MCF 10A (cell line): ENCODE measurements around the gene MMADHC. TPM values are rescaled to one million over a fixed set of nuclear protein-coding genes. Genes with fewer than 3 reads are reported as not detected.

Source experiments
- BruUV-seq: library from RNA; stranded (reverse); fragments of 400-500 nt; replicated peaks from 2 replicates; lab custom pipeline; 2021; lab: Mats Ljungman, UMichigan
- CTCF ChIA-PET: fragments of 300-600 bp; sonication (Branson Sonifier 250); formaldehyde crosslinking; extraction: SDS; loops from one replicate; lab custom pipeline; 2021; ENCODE audit warnings: antibody characterized with exemption, inconsistent platforms; lab: Yijun Ruan, JAX
- POLR2A ChIA-PET: fragments of 300-600, 350-650 bp; sonication (Branson Sonifier 250); formaldehyde crosslinking; extraction: SDS; loops from one replicate; lab custom pipeline; 2020; ENCODE audit warnings: antibody characterized with exemption, inconsistent platforms; lab: Yijun Ruan, JAX
- DNase-seq: peaks from one replicate; pipeline ENCODE4 v3.0.0-alpha.2; 2018; ENCODE audit not compliant: unreplicated experiment
- H3K27ac Mint-ChIP-seq: one replicate; pipeline ENCODE4 v1.8.0; 2022; ENCODE audit warnings: mild to moderate bottlenecking, low read depth, mixed read lengths; ENCODE audit not compliant: unreplicated experiment
- H3K27me3 Mint-ChIP-seq: one replicate; pipeline ENCODE4 v1.8.0; 2022; ENCODE audit warnings: mixed read lengths; ENCODE audit not compliant: insufficient read depth, unreplicated experiment
- H3K36me3 Mint-ChIP-seq: one replicate; pipeline ENCODE4 v1.8.0; 2022; ENCODE audit warnings: mild to moderate bottlenecking, moderate library complexity, mixed read lengths; ENCODE audit not compliant: insufficient read depth, unreplicated experiment
- H3K4me1 Mint-ChIP-seq: one replicate; pipeline ENCODE4 v1.8.0; 2022; ENCODE audit warnings: mixed read lengths; ENCODE audit not compliant: insufficient read depth, unreplicated experiment
- H3K4me3 Mint-ChIP-seq: one replicate; pipeline ENCODE4 v1.8.0; 2022; ENCODE audit warnings: mild to moderate bottlenecking, moderate library complexity, mixed read lengths; ENCODE audit not compliant: unreplicated experiment
- H3K9me3 Mint-ChIP-seq: one replicate; pipeline ENCODE4 v1.8.0; 2022; ENCODE audit warnings: mixed read lengths; ENCODE audit not compliant: unreplicated experiment
- CTCF ChIP-seq: fragments of 200-600 bp; IDR thresholded peaks from one replicate; pipeline ENCODE4 v1.8.0; 2022; ENCODE audit warnings: antibody characterized with exemption, mild to moderate bottlenecking; ENCODE audit not compliant: unreplicated experiment
- intact Hi-C: fragments of 100-400 bp; cut with micrococcal nuclease; formaldehyde crosslinking; loops from 2 replicates; pipeline ENCODE4 v1.14.1; 2022
- total RNA-seq: library from RNA; stranded (reverse); gene quantifications from 2 replicates; pipeline ENCODE4 v1.2.3, GENCODE V29; 2022

MMADHC gene
- total RNA-seq, 1 experiment from 2014 or later = 156 TPM

GRCh38 chr2:149527998-149528755, 59.4 kb downstream of the MMADHC start:
- no peak for TF ChIP-seq CTCF
- Mint-ChIP-seq H3K27ac (no peak overlapping the region), H3K9me3 (no peaks in the 10 kb centered on the region), H3K36me3 (no peaks in the 10 kb centered on the region), H3K4me3 (no peak overlapping the region), H3K4me1 (no peaks in the 10 kb centered on the region), H3K27me3 (peaks cover 11% of the 10 kb centered on the region)
- CTCF ChIA-PET = no interaction called here
- intact Hi-C loops = no loop called here
- no peak for DNase-seq
- POLR2A ChIA-PET = no interaction called here
- no TSS peak for BruUV-seq

GRCh38 chr2:149526689-149527088, 60.9 kb downstream of the MMADHC start:
- Mint-ChIP-seq H3K4me3 (no peak overlapping the region), H3K36me3 (no peaks in the 10 kb centered on the region), H3K27me3 (peaks cover 11% of the 10 kb centered on the region), H3K9me3 (no peaks in the 10 kb centered on the region), H3K27ac (no peak overlapping the region), H3K4me1 (no peaks in the 10 kb centered on the region)
- ChIA-PET POLR2A (interaction anchor here (1.1 kb wide), 1 partner anchor 47 kb away, joined by 3 read pairs; no protein-coding TSS in a partner anchor), CTCF (interaction anchor here (0.6 to 0.7 kb wide), 3 partner anchors 14 to 1649 kb away, joined by 3 to 4 read pairs (median 3); no protein-coding TSS in a partner anchor)
- no peak for TF ChIP-seq CTCF
- no TSS peak for BruUV-seq
- intact Hi-C loops = no loop called here
- DNase-seq = no peak

GRCh38 chr2:149525323-149525722, 62.3 kb downstream of the MMADHC start:
- H3K36me3 Mint-ChIP-seq = no peaks in the 10 kb centered on the region
- peaks cover 11% of the 10 kb centered on the region for H3K27me3 Mint-ChIP-seq

More at GRCh38 chr2:149525323-149525722, 62.3 kb downstream of the MMADHC start:
- no peaks in the 10 kb centered on the region for H3K4me1 Mint-ChIP-seq
- DNase-seq = no peak
- intact Hi-C loops = no loop called here
- no TSS peak for BruUV-seq
- no peak for TF ChIP-seq CTCF
- H3K9me3 Mint-ChIP-seq = no peaks in the 10 kb centered on the region
- CTCF ChIA-PET = no interaction called here
- no peak overlapping the region for H3K4me3 Mint-ChIP-seq
- no peak overlapping the region for H3K27ac Mint-ChIP-seq
- POLR2A ChIA-PET = no interaction called here
